Measurements from ENCODE around the gene SSR3.
"Not testable (repeated sequence)": the region's sequence is repeated elsewhere in the genome, so short reads cannot be mapped to it uniquely, and the experiment has no call there.

SSR3 gene

DNA sequence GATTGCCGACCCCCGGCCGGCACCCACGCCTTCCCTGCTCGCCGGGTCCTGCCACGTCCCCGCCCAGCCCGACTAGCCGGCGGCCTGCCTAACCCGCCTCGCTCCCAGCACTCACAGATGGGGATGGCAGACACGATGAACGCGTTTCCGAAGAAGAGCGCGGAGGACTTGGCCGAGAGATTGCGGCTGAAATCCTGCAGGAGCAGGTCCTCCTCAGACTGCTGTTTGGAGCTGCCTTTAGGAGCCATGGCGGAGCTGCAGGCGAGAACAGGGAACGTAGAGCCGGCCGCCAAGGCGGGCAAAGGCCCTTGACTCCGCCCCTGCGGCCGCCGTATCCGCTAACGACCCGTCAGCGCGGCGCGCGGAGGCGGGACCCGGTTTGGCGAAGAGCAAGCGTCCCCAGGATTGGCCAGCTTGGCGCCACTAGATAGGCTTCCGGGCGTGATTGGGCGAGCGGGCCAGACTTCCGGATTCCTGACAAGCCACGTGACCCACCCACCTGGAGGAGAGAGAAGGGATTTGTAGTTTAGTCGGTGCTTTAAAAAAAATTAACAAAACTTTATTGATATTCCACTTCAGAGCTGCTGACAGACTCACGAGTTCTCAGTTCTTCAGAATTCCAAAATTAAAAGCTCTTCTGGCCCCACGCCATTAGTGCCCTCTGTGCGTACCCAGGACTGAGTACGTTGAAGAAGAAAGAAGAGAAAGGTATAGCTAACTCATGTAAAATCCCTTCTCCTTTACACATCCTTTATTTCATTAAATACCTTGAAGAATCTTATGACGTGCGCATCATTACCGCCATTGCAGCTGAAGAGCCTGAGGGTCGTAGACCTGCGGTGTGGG is at the start of gene SSR3:
TSS of gene SSR3 (minus strand) at position 276 of the 846 bp plus-strand sequence. CDS start at position 248, 28 bp downstream.
- DNase-seq: peak; percentile 98 to 99

DNA sequence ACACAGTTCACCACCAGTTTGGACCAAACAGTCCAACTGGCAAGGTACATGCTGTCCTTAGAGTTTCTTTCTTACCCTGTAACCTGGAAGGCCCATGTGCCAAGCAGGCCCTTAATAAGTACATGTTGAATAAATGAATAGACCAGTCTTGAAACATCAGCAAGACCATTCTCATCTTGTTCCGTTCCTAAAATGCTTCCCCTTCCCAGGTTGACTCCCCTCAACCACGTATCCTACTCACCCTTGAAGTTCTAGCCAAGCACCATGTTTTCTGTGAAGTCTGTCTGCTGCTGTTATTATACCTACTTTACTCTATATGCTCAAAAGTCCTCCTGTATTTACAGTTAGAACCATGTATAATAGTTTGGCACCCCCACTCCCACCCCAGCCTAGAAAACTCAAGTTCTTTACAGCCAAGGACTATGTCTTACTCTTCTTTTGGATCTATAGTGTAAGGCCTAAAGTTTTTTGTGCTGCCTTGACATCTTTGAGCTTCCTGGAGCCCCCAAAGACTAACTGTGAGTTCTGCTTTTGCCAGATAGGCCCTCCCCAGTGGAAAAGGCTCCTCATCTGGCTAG is 49.2 kb upstream of the SSR3 start:
- DNase-seq: no peak

DNA sequence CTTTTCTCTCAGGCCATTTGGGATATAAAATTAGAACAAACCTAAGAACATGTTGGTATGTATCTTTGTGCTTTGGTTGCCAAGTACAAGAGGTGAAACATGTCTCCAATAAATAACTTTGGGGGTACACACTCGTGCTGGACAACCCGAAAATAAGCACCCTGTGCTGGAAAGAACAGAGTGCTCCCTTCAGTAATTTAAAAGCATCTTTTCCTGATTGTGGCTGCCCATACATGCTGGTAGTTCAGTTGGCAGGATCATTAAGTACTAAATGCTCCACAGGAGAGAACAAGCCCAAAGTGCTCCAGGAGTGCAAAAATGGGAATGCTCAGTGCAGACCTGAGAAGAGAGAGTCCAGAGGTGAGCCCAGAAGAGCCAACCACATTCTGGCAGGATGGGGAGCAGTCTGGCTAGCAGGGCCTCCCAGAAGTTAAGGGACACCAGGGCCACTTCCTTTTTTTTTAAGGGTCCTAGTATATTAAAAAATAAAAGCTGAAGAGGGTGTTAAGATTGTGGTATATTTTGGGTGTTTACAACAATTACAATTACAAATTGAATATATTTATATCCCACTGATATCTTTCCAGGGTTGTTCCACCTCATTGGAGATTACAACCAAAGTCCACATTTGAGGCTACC is 48.6 kb upstream of the SSR3 start:
- no peak for DNase-seq

DNA sequence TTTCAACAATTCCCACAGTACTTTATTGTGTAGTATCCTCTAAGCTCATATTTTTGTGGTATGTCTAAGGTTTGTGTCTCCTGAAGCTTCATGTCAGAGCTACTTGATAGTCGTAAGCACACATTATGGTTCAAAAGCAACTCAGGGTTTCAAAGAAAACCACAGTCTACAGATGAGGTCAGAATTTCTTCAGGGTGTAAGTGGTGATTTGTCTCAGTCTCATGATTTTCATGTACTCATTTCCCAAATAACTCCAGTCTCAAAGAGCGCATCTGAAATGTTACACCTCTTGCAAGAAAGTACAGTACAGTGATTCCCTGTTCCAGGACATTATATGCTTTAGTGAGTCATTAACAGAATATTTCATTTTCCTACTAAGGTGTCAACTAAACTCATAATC is 47.5 kb upstream of the SSR3 start:
- no peak for DNase-seq

DNA sequence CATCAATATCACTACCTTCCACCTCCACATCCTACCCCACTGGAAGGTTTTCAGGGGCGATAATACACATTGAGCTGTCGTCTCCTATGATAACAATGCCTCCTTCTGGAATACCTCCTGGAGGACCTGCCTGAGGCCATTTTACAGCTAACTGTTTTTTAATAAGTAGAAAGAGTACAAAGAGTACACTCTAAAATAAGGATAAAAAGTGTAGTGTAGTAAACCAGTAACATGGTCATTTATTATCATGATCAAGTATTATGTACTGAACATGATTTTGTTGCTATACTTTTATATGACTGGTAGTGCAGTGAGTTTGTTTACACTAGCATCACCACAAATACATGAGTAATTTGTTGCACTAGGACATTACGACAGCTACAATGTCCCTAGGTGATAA is 46.6 kb upstream of the SSR3 start:
- DNase-seq: no peak

DNA sequence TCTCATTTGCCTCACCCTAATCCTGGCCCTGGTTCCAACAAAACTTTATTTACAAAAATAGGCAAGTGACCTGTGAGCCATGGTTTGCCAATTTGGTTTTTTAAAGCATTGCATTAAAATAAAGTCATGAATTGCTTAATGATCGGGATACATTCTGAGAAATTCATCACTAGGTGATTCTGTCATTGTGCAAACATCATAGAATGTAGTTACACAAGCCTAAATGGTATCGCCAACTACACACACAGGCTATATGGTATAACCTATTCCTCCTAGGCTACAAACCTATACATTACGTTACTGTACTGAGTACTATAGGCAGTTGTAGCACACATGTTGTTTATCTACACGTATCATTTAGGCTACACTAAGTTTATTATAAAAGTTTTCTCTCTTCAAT is 45.9 kb upstream of the SSR3 start:
- no peak for DNase-seq

DNA sequence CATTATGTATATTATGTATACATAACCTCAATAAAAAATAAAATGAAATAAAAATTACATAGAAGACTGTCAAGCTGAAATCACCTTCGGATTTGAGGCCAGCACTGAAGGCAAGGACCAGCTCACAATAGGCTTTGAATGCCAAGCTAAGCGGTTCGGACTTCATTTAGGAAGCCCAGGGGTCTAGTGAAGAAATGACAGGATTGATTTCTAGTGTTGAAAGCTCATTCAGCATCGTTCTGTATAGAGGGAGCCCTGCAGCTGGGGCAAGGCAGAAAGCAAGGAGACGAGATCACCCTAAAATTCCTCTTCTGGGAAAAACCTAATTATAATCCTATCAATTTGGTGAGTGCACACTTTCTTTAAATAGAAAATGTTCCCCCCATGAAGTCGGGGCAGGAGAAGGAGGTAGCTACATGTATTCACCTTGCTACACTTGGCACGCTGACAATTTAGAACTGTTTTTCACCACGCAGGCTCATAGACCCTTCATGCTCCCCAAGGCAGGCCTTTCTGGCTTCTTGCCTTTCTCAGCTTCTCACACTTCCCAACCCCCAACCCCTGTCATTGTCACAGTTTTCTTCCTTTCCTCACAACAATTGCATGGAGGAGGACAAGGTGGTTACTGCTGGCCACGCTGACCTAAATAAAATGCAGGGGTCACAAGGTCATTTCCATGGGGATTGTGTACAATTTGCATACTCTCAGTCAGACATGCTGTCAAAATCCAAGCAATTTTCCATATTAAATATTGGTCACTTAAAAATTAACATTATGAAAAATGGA is 44.4 kb upstream of the SSR3 start:
- no peak for DNase-seq

DNA sequence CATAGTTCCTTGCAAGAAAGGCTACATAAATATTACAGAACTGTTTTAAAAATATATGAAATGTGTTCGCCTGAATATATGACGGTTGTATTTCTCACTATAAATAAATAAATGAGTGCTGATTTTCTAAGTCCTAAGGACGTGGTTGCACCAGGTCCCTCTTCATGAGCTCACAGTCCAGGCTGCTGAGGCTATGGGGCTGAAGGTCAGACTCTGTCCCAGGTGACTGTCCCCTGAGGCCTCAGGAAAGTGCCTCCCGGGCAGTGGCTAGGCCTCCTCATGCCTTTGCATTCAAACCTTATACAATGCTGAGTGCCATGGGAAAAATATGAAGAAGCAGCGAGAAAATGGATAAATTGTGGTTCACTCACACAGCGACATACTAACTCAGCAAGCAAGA is 43.5 kb upstream of the SSR3 start:
- no peak for DNase-seq

DNA sequence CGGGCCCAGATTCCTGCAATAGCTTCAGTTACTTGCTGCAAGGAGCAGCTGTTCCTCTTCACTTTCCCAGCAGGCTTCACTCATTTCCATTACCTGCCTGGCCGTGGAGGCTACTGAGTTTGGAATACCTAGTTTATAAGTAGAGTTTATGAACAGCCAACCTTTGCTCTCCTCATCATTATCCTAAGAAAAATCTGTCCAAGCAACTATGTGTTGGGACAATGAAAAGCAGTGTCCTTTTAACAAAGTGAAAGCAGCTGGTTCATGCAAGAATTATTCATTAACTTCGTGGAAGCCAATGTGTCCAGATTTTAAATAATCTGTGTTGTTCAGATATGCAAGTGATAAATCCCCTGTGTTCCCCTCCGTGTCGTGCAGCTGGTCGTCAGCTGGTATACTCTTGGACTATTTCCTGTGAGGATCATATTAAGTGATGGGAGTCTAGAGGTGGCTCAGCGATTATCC is 39.3 kb upstream of the SSR3 start:
- DNase-seq: no peak

DNA sequence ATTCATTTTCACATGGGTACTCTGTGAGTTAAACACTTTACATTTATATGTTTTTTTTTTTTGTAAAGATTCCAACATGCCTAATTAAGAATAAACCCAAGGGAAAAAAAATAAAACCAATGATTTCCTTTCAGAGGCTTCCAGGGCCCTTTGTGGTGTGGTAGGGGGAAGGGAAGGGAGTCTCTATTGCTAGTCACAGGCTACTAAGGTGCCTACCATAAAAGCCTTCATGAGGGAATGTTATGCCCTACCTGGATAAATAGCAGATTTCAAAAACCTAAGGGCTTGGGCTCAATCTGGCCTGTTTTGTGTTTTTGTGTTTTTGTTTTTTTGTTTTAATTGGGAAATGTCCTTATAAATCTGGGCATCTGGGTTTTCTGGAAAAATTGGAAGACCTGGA is 38.9 kb upstream of the SSR3 start:
- DNase-seq: no peak

DNA sequence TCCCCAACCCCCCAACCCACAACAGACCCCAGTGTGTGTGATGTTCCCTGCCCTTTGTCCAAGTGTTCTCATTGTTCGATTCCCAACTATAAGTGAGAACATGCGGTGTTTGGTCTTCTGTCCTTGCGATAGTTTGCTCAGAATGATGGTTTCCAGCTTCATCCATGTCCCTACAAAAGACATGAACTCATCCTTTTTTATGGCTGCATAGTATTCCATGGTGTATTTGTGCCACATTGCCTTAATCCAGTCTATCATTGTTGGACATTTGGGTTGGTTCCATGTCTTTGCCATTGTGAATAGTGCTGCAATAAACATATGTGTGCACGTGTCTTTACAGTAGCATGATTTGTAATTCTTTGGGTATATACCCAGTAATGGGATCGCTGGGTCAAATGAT is 34.9 kb upstream of the SSR3 start:
- DNase-seq: not testable (repeated sequence)

DNA sequence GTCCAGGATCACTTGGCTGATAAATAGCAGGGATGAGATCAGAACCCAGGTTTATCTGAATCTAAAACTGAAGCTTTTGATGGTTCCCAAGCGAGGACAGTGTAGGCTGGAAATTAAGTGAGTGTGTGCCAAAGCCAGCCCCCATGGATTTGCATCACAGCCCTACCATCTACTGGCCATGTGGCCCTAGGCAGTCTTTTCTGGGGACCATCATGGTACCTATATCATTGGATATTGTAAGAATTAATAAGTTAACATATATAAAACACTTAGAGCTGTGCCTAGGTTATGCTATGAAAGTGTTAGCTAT is 32.8 kb upstream of the SSR3 start:
- no peak for DNase-seq

DNA sequence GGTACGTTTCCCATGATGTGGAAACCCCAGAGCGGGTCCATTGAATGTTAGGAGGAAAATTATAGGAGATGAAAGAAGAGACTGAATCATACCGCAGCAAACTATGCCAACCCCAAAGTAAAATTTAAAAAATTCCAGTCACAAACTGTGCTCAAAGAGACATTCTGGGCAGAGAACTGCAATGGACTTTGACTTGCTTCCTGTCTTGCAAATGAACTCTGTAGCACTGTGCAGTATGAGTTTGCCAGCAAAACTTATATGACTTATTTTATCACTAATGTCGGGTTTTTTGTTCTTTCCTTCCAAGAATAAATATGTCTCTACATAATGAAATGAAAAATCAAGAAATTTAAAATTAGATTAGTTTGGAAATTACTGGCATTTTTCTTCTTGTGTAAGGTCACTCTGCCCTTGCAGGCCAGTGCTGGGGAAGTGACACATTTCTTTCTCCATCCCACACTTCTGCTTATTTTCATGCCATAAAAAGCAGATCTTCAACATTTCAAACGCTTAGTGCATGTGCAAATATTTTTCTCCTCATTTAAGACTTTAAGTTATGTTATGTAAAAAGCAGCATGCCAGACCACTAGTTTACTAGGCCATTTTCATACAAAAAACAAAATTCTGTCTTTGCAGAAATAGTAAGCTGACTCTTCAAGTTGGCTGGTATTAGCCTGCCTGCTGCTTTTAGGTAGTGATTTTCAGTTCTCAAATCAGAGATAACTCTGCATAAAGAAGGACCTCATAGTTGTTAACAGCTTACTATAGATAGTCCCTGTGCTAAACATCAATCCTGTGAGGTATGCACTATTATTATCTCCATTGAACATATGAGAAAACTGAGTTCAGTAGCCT is 32.2 kb upstream of the SSR3 start:
- DNase-seq: no peak

DNA sequence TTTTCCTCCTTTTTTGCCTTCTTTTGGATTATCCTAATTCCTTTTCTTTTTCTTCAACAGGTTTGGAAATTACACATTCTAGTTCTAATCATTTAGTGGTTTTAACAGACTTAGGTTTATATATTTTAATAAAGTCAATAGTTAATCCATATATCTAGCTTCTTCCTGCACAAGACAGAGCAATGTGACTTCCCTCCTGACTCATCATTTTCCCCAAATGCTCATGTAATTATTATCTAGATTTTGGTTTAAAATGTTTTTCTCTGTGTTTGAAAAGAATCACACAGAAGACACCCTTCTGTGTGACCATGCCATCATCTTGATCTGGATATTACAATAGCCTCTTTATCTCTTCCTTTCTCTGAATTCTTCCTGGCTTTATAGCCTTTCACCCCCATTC is 28.6 kb upstream of the SSR3 start:
- no peak for DNase-seq

DNA sequence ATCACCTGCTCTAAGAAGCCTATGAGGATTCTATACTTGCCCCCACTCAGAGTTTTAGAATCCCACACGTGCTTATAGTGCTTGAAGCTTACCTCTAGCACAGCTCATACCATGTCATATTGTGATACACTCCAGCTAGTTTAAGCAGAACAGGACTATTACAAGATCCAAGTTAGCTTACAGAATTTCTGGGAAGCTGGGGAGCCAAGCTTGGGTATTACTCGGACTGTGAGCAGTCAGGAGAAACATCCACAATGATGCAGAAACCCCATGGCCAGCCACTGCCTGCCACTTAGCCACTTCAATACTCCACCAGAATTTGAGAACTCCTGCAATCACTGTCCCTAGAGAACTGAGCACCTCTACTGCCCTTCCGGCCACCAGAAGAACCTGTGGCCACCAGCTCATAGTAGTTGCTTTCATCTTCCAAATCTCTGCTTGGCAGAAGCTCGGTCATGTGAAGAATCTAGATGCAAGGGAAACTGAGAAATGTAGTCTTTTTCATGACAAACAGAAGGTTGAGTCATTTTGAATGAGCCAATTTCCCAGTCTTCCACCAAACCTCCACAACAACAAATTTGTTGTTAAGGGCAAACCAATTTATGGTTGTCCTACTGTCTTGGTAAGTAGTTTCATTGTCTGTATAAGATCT is 27.7 kb upstream of the SSR3 start:
- no peak for DNase-seq

DNA sequence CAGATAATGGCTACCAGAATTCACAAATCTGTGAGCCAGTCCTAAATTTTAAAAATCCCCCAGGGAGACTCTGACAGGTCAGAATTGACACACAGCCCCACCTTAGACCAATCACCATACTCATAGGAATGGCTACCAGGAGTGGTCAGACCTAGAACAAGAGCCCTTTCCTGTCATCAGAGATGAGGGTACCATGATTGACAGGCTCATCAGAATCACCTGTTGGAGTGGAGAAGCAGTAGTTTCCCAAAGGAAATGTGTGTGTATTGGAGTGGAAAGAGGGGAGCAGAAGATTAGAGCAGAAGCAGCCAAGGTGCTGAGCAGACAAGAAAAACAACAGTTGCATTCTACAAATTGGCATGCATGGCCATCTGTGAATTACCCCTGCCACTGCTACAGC is 27.0 kb upstream of the SSR3 start:
- no peak for DNase-seq

DNA sequence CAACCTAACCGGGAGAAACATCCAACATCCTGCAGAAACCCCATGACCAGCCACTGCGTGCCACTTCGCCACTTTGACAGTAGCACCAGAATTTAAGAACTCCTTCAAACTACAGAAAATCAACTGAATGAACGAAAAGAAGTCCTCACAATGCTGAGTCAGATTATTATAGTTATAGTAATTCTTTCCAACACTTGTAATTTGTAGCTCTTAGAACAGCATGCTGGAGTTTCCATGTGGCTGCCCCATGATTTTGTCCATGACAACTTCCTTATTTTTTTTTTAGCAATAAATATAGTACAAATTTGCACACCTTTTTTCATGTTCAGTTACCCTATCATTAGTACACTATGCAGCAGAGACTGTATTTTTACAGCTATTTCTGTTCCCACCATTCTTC is 26.1 kb upstream of the SSR3 start:
- DNase-seq: no peak

DNA sequence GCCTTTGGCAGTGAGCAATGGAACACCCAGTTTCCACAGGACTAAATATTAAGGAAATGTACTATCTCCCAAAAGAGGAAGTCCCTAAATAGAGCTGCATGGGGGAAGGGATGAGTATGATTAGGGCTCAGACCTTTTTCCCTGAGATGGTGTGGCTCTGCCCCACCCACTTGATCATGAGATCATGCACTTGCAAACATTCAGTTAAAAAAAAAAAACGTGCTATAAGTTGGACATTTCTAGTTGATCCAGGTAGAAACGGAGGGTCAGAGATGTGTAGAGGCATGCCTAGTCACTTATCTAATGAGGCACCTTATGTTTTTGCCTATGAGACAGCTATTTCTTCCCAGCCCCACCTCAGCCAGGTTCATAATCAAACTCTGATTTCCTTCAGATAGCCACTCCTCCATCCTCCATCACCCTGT is 24.5 kb upstream of the SSR3 start:
- DNase-seq: no peak

DNA sequence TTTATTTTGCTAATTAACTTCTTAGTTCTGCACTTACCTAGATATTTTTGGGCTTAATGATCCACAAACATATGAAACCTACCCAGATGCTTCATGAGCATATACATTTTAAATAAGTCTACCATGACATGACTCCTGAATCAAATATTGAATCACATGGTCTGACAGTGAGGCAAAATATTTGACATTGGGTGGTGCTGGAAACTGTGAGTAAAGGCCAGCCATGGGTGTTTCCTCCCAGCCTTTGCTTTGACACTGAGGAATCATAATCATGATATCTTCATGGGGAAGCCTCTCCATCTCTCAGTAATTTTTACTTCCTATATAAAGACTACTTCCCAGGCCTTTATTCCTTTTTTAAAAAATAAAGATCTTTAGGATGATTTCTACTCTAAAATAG is 22.8 kb upstream of the SSR3 start:
- no peak for DNase-seq

DNA sequence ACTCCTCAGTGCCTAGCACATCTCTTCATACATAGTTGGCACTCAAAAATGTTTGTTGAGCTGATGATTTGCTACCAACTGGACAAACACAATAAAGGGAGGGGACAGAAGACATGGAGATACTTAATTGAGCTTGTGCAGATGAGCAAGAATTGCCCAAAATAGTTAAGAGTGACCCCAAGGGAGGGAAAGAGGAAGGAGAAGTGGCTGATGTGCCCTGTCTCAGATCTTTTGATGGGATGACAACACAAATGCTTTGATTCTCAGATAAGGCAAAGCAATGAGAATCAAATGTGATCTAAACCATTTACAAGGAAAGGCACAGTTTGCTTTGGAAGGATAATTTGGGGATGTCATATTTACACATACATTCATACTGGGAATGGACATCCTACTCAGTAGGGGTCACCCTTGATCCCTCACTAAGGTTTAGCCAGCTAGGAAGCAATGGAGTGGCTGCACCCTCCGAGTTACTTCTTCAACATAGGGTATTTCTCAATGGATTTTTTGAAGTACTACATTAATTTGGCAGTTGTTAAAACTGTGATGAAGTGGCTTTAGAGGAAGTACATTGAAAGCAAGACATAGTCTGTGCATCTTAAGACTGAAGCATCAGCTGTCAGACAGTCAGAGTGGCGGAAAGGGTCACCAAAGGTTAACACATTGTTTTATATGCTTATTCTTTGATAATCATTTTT is 21.9 kb upstream of the SSR3 start:
- DNase-seq: no peak

DNA sequence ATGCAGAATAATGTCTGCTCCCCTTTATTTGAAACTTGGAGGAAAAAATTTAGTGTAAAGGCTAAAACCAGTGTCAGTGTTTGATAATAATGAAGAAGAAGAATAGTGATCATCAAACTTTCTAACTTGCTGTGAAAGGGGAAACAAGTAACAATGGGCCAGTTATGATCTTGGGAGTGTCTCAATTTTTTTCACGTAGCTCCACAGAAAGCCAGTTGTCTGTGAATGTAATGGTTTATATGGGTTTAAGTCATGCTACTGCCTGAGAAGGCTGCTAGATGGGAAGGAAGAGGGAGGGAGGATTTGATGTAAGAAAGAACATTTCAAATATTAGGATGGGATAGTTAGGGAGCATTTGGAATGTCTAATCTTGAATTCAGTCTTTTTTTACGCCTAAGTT is 21.1 kb upstream of the SSR3 start:
- no peak for DNase-seq
